K562 (cell line): ENCODE data around the gene INTS2. TPM values are rescaled to one million over a fixed set of nuclear protein-coding genes. Genes with fewer than 3 reads are reported as not detected.

ENCODE experiments used
- ATAC-seq: fragments of 200-7000 bp; cut with Tn5 transposase; 3 replicates; pipeline ENCODE4 v1.9.1; 2020; ENCODE audit warnings: moderate library complexity
- BruUV-seq: library from RNA; stranded (reverse); fragments of 400-500 nt; replicated peaks from 2 replicates; lab custom pipeline; 2021; lab: Mats Ljungman, UMichigan
- CTCF ChIA-PET: fragments of 300-600 bp; formaldehyde crosslinking; extraction: SDS; loops from one replicate; lab custom pipeline; 2021; ENCODE audit warnings: low intra/inter-chr PET ratio; lab: Yijun Ruan, JAX
- POLR2A ChIA-PET: fragments of 300-600, 350-650 bp; sonication (Branson Sonifier 250); formaldehyde crosslinking; extraction: SDS; loops from one replicate; lab custom pipeline; 2021; ENCODE audit warnings: antibody characterized with exemption, inconsistent platforms; lab: Yijun Ruan, JAX
- DNase-seq, 4 experiments: peaks; one replicate each; pipeline versions ENCODE4 v3.0.0 to v3.0.0-alpha.2; 2011 to 2018; ENCODE audit warnings: low spot score in 3 of 4, mixed read lengths in 3 of 4; ENCODE audit errors: extremely low read depth in 1 of 4
- FAIRE-seq: peaks from 2 replicates; lab custom pipeline; 2011; peaks lifted over from hg19 to GRCh38; lab: Jason Lieb, UNC
- H2AFZ ChIP-seq: 2 replicates; pipeline ENCODE4 v1.6.0; 2011; ENCODE audit warnings: low read depth, low read length, control low read depth, inconsistent platforms
- H3K27ac ChIP-seq: fragments of 200-600 bp; 3 replicates; pipeline ENCODE4 v1.8.0; 2011; ENCODE audit warnings: low read depth, mild to moderate bottlenecking, control low read depth, inconsistent platforms, low read length, moderate library complexity, mixed read lengths; ENCODE audit errors: extremely low read depth
- H3K27me3 ChIP-seq, 2 experiments: fragments of 300-600 bp in 1 of 2; 2 replicates in 1 of 2; 3 replicates in 1 of 2; pipeline versions ENCODE4 v1.6.0 to v1.8.0; 2011; ENCODE audit warnings: inconsistent platforms in 2 of 2, low read length in 2 of 2, mild to moderate bottlenecking in 1 of 2, mixed read lengths in 1 of 2, moderate library complexity in 1 of 2; ENCODE audit not compliant: control insufficient read depth in 2 of 2, insufficient read depth in 2 of 2
- H3K36me3 ChIP-seq: fragments of 300-600 bp; 3 replicates; pipeline ENCODE4 v1.8.0; 2011; ENCODE audit warnings: mild to moderate bottlenecking, low read length, inconsistent platforms; ENCODE audit not compliant: control insufficient read depth, insufficient read depth
- H3K4me1 ChIP-seq, 2 experiments: fragments of 200-600 bp in 1 of 2; replicated peaks in 1 of 2; 2 replicates in 1 of 2; 3 replicates in 1 of 2; pipeline versions ENCODE4 v1.5.1 to v1.8.0; 2011; ENCODE audit warnings: inconsistent platforms in 2 of 2, low read length in 2 of 2, mild to moderate bottlenecking in 1 of 2, mixed read lengths in 1 of 2, moderate library complexity in 1 of 2; ENCODE audit not compliant: control insufficient read depth in 2 of 2, insufficient read depth in 2 of 2
- H3K4me2 ChIP-seq: 2 replicates; pipeline ENCODE4 v1.6.1; 2011; ENCODE audit warnings: low read length, control low read depth, inconsistent platforms, mixed read lengths; ENCODE audit not compliant: insufficient read depth
- H3K4me3 ChIP-seq: fragments of 200-600 bp; sonication (generic), shearing (Covaris generic); 2 replicates; pipeline ENCODE4 v1.5.1; 2016; ENCODE audit warnings: control low read depth, inconsistent platforms
- H3K79me2 ChIP-seq: fragments of 200-600 bp; 3 replicates; pipeline ENCODE4 v1.8.0; 2011; ENCODE audit warnings: low read length, inconsistent platforms; ENCODE audit not compliant: control insufficient read depth, insufficient read depth
- H3K9ac ChIP-seq, 2 experiments: 2 replicates each; pipeline versions ENCODE4 v1.6.0 to v1.6.1; 2011; ENCODE audit warnings: low read depth in 2 of 2, low read length in 2 of 2, control low read depth in 1 of 2, inconsistent platforms in 1 of 2, mild to moderate bottlenecking in 1 of 2, mixed read lengths in 1 of 2; ENCODE audit not compliant: insufficient read depth in 1 of 2
- H3K9me1 ChIP-seq: one replicate; pipeline ENCODE4 v1.6.0; 2011; ENCODE audit warnings: inconsistent platforms, mild to moderate bottlenecking, low read length, moderate library complexity; ENCODE audit not compliant: control insufficient read depth, insufficient read depth
- H3K9me3 ChIP-seq: replicated peaks from 2 replicates; pipeline ENCODE4 v1.5.1; 2011; ENCODE audit warnings: low read depth, low read length, inconsistent platforms; ENCODE audit not compliant: control insufficient read depth, insufficient read depth
- H4K20me1 ChIP-seq: replicated peaks from 2 replicates; pipeline ENCODE4 v1.6.1; 2011; ENCODE audit warnings: low read length, inconsistent platforms, mixed read lengths; ENCODE audit not compliant: control insufficient read depth, insufficient read depth
- RCOR1 ChIP-seq, 2 experiments: IDR thresholded peaks; 2 replicates each; pipeline ENCODE4 v1.6.1; 2012; ENCODE audit warnings: low read depth in 2 of 2, low read length in 2 of 2, borderline replicate concordance in 1 of 2, improper control_type of control experiment in 1 of 2
- UBTF ChIP-seq, 2 experiments: IDR thresholded peaks; 2 replicates each; pipeline ENCODE4 v1.6.1; 2012; ENCODE audit warnings: improper control_type of control experiment in 2 of 2, low read depth in 2 of 2, low read length in 2 of 2, borderline replicate concordance in 1 of 2
- ZBTB11 ChIP-seq, 3 experiments: fragments of 200-800 bp in 1 of 3; fragments of 250-450 bp in 1 of 3; fragments of 450-650 bp in 1 of 3; sonication (Bioruptor Pico) in 1 of 3; sonication (Bioruptor generic) in 1 of 3; formaldehyde crosslinking in 1 of 3; IDR thresholded peaks; 2 replicates each; pipeline versions ENCODE4 v1.6.1 to v1.8.0; 2016 to 2022; ENCODE audit warnings: mild to moderate bottlenecking in 2 of 3, missing genetic modification characterization in 2 of 3, missing compliant biosample characterization in 1 of 3, moderate library complexity in 1 of 3
- ZNF224 ChIP-seq: sonication (generic); formaldehyde crosslinking; IDR thresholded peaks from 2 replicates; pipeline ENCODE4 v1.8.0; 2022; ENCODE audit warnings: mild to moderate bottlenecking, missing genetic modification reagents
- ZNF766 ChIP-seq: fragments of 200-800 bp; sonication (Bioruptor generic); conservative IDR thresholded peaks from 2 replicates; pipeline ENCODE4 v1.6.1; 2016; ENCODE audit warnings: missing genetic modification characterization, missing compliant biosample characterization
- WGBS: fragments of 100-300 bp; shearing (Covaris generic); methylation state at CpG from one replicate; pipeline ENCODE4 v1.1.6; 2016; ENCODE audit warnings: low coverage, mixed read lengths; ENCODE audit not compliant: insufficient coverage; ENCODE audit errors: missing lambda C conversion rate; 5-methylcytosine and 5-hydroxymethylcytosine counted together
- in situ Hi-C: fragments of 300-500 bp; cut with MboI; formaldehyde crosslinking; loops from 4 replicates; pipeline ENCODE4 v1.15.0; 2018; ENCODE audit warnings: inconsistent platforms, mixed read lengths
- intact Hi-C: fragments of 100-400 bp; cut with micrococcal nuclease; formaldehyde crosslinking; loops from 2 replicates; pipeline ENCODE4 v1.14.2; 2022
- polyA plus RNA-seq, 8 experiments: library from polyadenylated mRNA; depleted of rRNA in 4 of 8; stranded (reverse) in 5 of 8; unstranded in 3 of 8; fragments of >200 nt; fragmentation: Nextera tagmentation in 2 of 8; fragmentation: Illumina TruSeq in 1 of 8; extraction: Ambion mirVana in 2 of 8; extraction: Trizol in 1 of 8; gene quantifications; 2 replicates each; pipeline versions ENCODE4 v1.2.1 to v1.2.3, GENCODE V29; 2011 to 2014; ENCODE audit warnings: inconsistent platforms in 1 of 8, missing spikeins in 1 of 8
- total RNA-seq, 7 experiments: library from RNA; depleted of rRNA in 6 of 7; stranded (reverse); fragments of >200 nt in 6 of 7; fragmentation: Illumina TruSeq in 2 of 7; extraction: Trizol in 2 of 7; gene quantifications; 2 replicates each; pipeline versions ENCODE4 v1.2.1 to v1.2.3, GENCODE V29; 2011 to 2021; ENCODE audit warnings: low replicate concordance in 1 of 7

The INTS2 gene
- total and polyA plus RNA-seq, 9 of the 15 experiments (the other 6 are each of a cell fraction or from before 2014, with no cell fraction given) = 4.8 to 24.7 (median 12.8) TPM

- no TSS peak for BruUV-seq
Measured at GRCh38 chr17:61843435-61843834, 84.3 kb downstream of the INTS2 start.

More at GRCh38 chr17:61843435-61843834, 84.3 kb downstream of the INTS2 start:
- Histone ChIP-seq H3K9me3 (no peaks in the 10 kb centered on the region), H3K27me3 (no peaks in the 10 kb centered on the region), H3K9me1 (no peaks in the 10 kb centered on the region), H3K27ac (no peak overlapping the region), H3K4me3 (no peak overlapping the region), H3K4me1 (no peaks in the 10 kb centered on the region), H3K79me2 (no peaks in the 10 kb centered on the region), H3K36me3 (peaks cover 40% of the 10 kb centered on the region; the same call in 2 of the 3 replicates), H3K4me2 (no peak overlapping the region), H4K20me1 (no peaks in the 10 kb centered on the region), H2AFZ (no peak overlapping the region), H3K9ac (no peak overlapping the region)
- 76% methylated on average over 1 of the region's 1 CpG for WGBS
- CTCF ChIA-PET = no interaction called here
- in situ Hi-C loops = loop anchor here (10.0 kb wide), 1 partner anchor 419 kb away; no protein-coding TSS in a partner anchor
- POLR2A ChIA-PET = interaction anchor here (1.0 kb wide), 1 partner anchor 18 kb away, joined by 3 read pairs; no protein-coding TSS in a partner anchor
- intact Hi-C loops = no loop called here
- ATAC-seq = no peak
- FAIRE-seq = no peak
- no peak for DNase-seq
- no peak for TF ChIP-seq ZNF224 (CRISPR knock-in tag)
- no peak for TF ChIP-seq RCOR1 (IDR thresholded peaks at IDR 0.05; ENCODE audit: borderline replicate concordance in 1 of 2, low read depth in 2 of 2, low read length in 2 of 2)
- TF ChIP-seq ZBTB11 (CRISPR knock-in tag; IDR thresholded peaks at IDR 0.05) = peak in 1 of 3 experiments; percentile 95; a peak in 2 of 6 replicates
- no peak for TF ChIP-seq UBTF (IDR thresholded peaks at IDR 0.05; ENCODE audit: borderline replicate concordance in 1 of 2, low read depth in 2 of 2, low read length in 2 of 2)
- peak; percentile 38; the same call in 1 of the 2 replicates for TF ChIP-seq ZNF766 (CRISPR knock-in tag)
